ENCODE results near the gene GSTA2. TPM values are rescaled to one million over a fixed set of nuclear protein-coding genes. Genes with fewer than 3 reads are reported as not detected.

The GSTA2 gene
- not detected in 2 replicates for total RNA-seq (ENCODE audit: low replicate concordance)

DNA sequence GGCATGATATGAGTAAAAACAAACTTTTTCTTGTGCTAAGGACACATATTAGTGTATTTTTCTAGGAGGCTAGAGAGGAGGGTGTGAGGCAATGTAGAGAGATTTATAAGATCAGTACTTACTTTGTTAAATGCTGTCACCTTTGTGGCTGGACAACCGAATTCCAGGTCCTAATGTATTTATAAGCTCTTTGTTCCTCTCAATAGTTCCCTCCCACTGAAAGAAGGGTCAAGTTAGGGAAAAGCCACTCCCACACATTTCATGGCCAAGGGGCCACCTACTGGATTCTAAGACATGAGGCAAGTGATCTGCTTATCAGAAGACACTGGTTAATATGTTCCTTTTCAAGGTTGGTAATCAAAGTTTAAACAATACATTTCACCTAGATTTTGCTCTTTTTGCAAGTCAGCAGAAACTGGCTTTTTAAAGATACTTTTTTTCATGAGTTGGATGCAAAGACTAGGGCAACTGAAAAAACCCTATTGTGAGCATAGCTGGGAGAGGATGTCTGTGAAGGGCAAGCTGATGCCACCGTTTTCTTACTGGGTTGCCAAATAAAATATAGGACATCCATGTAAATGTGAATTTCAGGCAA is at the start of gene GSTA2:
Gene GSTA2 (minus strand): TSS at position 154 of the 595 bp plus-strand sequence. CDS start 5,528 bp downstream, outside the sequence.

DNA sequence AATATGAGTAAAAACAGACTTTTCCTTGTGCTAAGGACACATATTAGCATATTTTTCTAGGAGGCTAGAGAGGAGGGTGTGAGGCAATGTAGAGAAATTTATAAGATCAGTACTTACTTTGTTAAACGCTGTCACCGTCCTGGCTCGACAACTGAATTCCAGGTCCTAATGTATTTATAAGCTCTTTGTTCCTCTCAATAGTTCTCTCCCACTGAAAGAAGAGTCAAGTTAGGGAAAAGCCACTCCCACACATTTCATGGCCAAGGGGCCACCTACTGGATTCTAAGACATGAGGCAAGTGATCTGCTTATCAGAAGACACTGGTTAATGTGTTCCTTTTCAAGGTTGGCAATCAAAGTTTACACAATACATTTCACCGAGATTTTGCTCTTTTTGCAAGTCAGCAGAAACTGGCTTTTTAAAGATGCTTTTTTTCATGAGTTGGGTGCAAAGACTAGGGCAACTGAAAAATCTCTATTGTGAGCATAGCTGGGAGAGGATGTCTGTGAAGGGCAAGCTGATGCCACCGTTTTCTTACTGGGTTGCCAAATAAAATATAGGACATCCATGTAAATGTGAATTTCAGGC is 40.5 kb upstream of the GSTA2 start, which contains the start of gene GSTA1:
Gene GSTA1 (minus strand): TSS at position 149 of the 588 bp plus-strand sequence. CDS start 4,549 bp downstream, outside the sequence.

Other genes with a start within 250 kb of the GSTA2 start
- 58.9 and 74.5 TPM in 2 replicates for gene TRAM2, start 186.4 kb downstream of the GSTA2 start, total RNA-seq (ENCODE audit: low replicate concordance)
- 13.0 and 26.0 TPM in 2 replicates for gene TMEM14A, start 92.4 kb downstream of the GSTA2 start, total RNA-seq (ENCODE audit: low replicate concordance)
- not detected in 2 replicates for gene GSTA1, start 40.3 kb upstream of the GSTA2 start, total RNA-seq (ENCODE audit: low replicate concordance)
- not detected in 2 replicates for gene GSTA5, start 77.3 kb upstream of the GSTA2 start, total RNA-seq (ENCODE audit: low replicate concordance)
- gene GSTA3, start 146.2 kb upstream of the GSTA2 start, total RNA-seq (ENCODE audit: low replicate concordance): not detected in 2 replicates
- gene GSTA4, start 231.8 kb upstream of the GSTA2 start, total RNA-seq (ENCODE audit: low replicate concordance): 19.1 and 25.3 TPM in 2 replicates